Measurements from ENCODE around the gene MITF.

GRCh38 chr3:69871868-69872267, 132.6 kb downstream of the MITF start:
- TF ChIP-seq CTCF (IDR thresholded peaks at IDR 0.05; ENCODE audit: poor library complexity, severe bottlenecking) (no peak), TAF1 (IDR thresholded peaks at IDR 0.05; ENCODE audit: low read depth) (no peak), SMC3 (conservative IDR thresholded peaks at IDR 0.05; ENCODE audit: poor library complexity) (no peak), EZH2 (IDR thresholded peaks at IDR 0.05; ENCODE audit: borderline replicate concordance, insufficient read depth, low read length, poor library complexity, severe bottlenecking) (no peak), EP300 (conservative IDR thresholded peaks at IDR 0.05; ENCODE audit: poor library complexity, severe bottlenecking) (no peak)
- TF ChIP-seq, protein P1, sequence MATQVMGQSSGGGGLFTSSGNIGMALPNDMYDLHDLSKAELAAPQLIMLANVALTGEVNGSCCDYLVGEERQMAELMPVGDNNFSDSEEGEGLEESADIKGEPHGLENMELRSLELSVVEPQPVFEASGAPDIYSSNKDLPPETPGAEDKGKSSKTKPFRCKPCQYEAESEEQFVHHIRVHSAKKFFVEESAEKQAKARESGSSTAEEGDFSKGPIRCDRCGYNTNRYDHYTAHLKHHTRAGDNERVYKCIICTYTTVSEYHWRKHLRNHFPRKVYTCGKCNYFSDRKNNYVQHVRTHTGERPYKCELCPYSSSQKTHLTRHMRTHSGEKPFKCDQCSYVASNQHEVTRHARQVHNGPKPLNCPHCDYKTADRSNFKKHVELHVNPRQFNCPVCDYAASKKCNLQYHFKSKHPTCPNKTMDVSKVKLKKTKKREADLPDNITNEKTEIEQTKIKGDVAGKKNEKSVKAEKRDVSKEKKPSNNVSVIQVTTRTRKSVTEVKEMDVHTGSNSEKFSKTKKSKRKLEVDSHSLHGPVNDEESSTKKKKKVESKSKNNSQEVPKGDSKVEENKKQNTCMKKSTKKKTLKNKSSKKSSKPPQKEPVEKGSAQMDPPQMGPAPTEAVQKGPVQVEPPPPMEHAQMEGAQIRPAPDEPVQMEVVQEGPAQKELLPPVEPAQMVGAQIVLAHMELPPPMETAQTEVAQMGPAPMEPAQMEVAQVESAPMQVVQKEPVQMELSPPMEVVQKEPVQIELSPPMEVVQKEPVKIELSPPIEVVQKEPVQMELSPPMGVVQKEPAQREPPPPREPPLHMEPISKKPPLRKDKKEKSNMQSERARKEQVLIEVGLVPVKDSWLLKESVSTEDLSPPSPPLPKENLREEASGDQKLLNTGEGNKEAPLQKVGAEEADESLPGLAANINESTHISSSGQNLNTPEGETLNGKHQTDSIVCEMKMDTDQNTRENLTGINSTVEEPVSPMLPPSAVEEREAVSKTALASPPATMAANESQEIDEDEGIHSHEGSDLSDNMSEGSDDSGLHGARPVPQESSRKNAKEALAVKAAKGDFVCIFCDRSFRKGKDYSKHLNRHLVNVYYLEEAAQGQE (IDR thresholded peaks at IDR 0.05; ENCODE audit: borderline replicate concordance): no peak
